WTC11 (cell line): ENCODE data around the gene SMC3. TPM values are rescaled to one million over a fixed set of nuclear protein-coding genes. Genes with fewer than 3 reads are reported as not detected.

Experiments used
- ATAC-seq: fragments of 200-7000 bp; cut with Tn5 transposase; 2 replicates; pipeline ENCODE4 v1.10.0; 2021; ENCODE audit warnings: mild to moderate bottlenecking, moderate library complexity
- CTCF ChIA-PET: fragments of 300-600 bp; sonication (Branson Sonifier 250); formaldehyde crosslinking; loops from one replicate; lab custom pipeline; 2021; ENCODE audit warnings: antibody characterized with exemption; lab: Charles Lee
- POLR2A ChIA-PET: fragments of 350-600 bp; sonication (Branson Sonifier 250); formaldehyde crosslinking; loops from one replicate; lab custom pipeline; 2021; ENCODE audit warnings: antibody characterized with exemption; lab: Charles Lee
- DNase-seq: peaks from one replicate; pipeline ENCODE4 v3.0.0; 2021; ENCODE audit warnings: low spot score
- H3K27ac Mint-ChIP-seq: 2 replicates; pipeline ENCODE4 v1.8.0; 2021; ENCODE audit warnings: mixed read lengths
- H3K27me3 Mint-ChIP-seq: 2 replicates; pipeline ENCODE4 v1.8.0; 2021; ENCODE audit warnings: low read depth, mild to moderate bottlenecking, moderate library complexity, mixed read lengths
- H3K36me3 Mint-ChIP-seq: 2 replicates; pipeline ENCODE4 v1.8.0; 2021; ENCODE audit warnings: mixed read lengths
- H3K4me1 Mint-ChIP-seq: 2 replicates; pipeline ENCODE4 v1.8.0; 2022; ENCODE audit warnings: mixed read lengths
- H3K4me3 Mint-ChIP-seq: 2 replicates; pipeline ENCODE4 v1.8.0; 2021; ENCODE audit warnings: mild to moderate bottlenecking, moderate library complexity, mixed read lengths
- H3K9me3 Mint-ChIP-seq: 2 replicates; pipeline ENCODE4 v1.8.0; 2021; ENCODE audit warnings: mixed read lengths
- CBFB ChIP-seq: sonication (generic); formaldehyde crosslinking; IDR thresholded peaks from 2 replicates; pipeline ENCODE4 v1.8.1; 2022; ENCODE audit warnings: mild to moderate bottlenecking, low read depth, missing genetic modification reagents
- ELF4 ChIP-seq: sonication (generic); formaldehyde crosslinking; IDR thresholded peaks from 2 replicates; pipeline ENCODE4 v1.8.1; 2022; ENCODE audit warnings: low read depth, mild to moderate bottlenecking, moderate library complexity, missing genetic modification reagents
- ETV6 ChIP-seq: sonication (generic); formaldehyde crosslinking; IDR thresholded peaks from 2 replicates; pipeline ENCODE4 v1.8.1; 2022; ENCODE audit warnings: mild to moderate bottlenecking, missing genetic modification reagents
- FOXJ3 ChIP-seq: sonication (generic); formaldehyde crosslinking; IDR thresholded peaks from 2 replicates; pipeline ENCODE4 v1.9.0; 2021; ENCODE audit warnings: missing genetic modification reagents, mild to moderate bottlenecking, borderline replicate concordance
- GABPB1 ChIP-seq: sonication (generic); formaldehyde crosslinking; IDR thresholded peaks from 2 replicates; pipeline ENCODE4 v1.8.1; 2023; ENCODE audit warnings: mild to moderate bottlenecking, missing genetic modification reagents
- GRHL2 ChIP-seq: fragments of 250-450 bp; sonication (Bioruptor Pico); IDR thresholded peaks from 2 replicates; pipeline ENCODE4 v1.8.0; 2022; ENCODE audit warnings: mild to moderate bottlenecking, moderate library complexity; ENCODE audit not compliant: insufficient replicate concordance, severe bottlenecking
- KAT7 ChIP-seq: sonication (generic); formaldehyde crosslinking; IDR thresholded peaks from 2 replicates; pipeline ENCODE4 v1.8.1; 2023; ENCODE audit warnings: missing genetic modification reagents, mild to moderate bottlenecking, borderline replicate concordance
- NR2C2 ChIP-seq: sonication (generic); formaldehyde crosslinking; IDR thresholded peaks from 2 replicates; pipeline ENCODE4 v1.8.0; 2022; ENCODE audit warnings: mild to moderate bottlenecking, missing genetic modification reagents
- TEAD1 ChIP-seq: sonication (generic); formaldehyde crosslinking; IDR thresholded peaks from 2 replicates; pipeline ENCODE4 v1.8.0; 2022; ENCODE audit warnings: mild to moderate bottlenecking, missing genetic modification reagents
- TEAD4 ChIP-seq: sonication (generic); formaldehyde crosslinking; IDR thresholded peaks from 2 replicates; pipeline ENCODE4 v1.8.0; 2022; ENCODE audit warnings: mild to moderate bottlenecking, missing genetic modification reagents
- ZNF121 ChIP-seq: sonication (generic); formaldehyde crosslinking; IDR thresholded peaks from 2 replicates; pipeline ENCODE4 v1.8.0; 2023; ENCODE audit warnings: missing genetic modification reagents
- ZNF396 ChIP-seq: fragments of 250-450 bp; sonication (Bioruptor Pico); IDR thresholded peaks from 2 replicates; pipeline ENCODE4 v1.8.0; 2021; ENCODE audit warnings: mild to moderate bottlenecking, moderate library complexity, borderline replicate concordance
- ZNF423 ChIP-seq: fragments of 250-450 bp; sonication (Bioruptor Pico); IDR thresholded peaks from 2 replicates; pipeline ENCODE4 v2.1.2; 2022; ENCODE audit warnings: mild to moderate bottlenecking, moderate library complexity
- total RNA-seq: library from RNA; stranded (reverse); gene quantifications from 3 replicates; pipeline ENCODE4 v1.2.3, GENCODE V29; 2021
- TF ChIP-seq, protein P1 (sequence below): sonication (generic); formaldehyde crosslinking; IDR thresholded peaks from 2 replicates; pipeline ENCODE4 v1.8.1; 2023; ENCODE audit warnings: mild to moderate bottlenecking, missing genetic modification reagents
- TF ChIP-seq, protein P2 (sequence below): sonication (generic); formaldehyde crosslinking; IDR thresholded peaks from 2 replicates; pipeline ENCODE4 v1.8.0; 2022; ENCODE audit warnings: mild to moderate bottlenecking, missing genetic modification reagents
- TF ChIP-seq, protein P3 (sequence below): sonication (generic); formaldehyde crosslinking; IDR thresholded peaks from 2 replicates; pipeline ENCODE4 v1.8.0; 2023; ENCODE audit warnings: missing genetic modification reagents
- TF ChIP-seq, protein P4 (sequence below): sonication (generic); formaldehyde crosslinking; IDR thresholded peaks from 2 replicates; pipeline ENCODE4 v1.8.0; 2022; ENCODE audit warnings: mild to moderate bottlenecking, missing genetic modification reagents
- TF ChIP-seq, protein P5 (sequence below): sonication (generic); formaldehyde crosslinking; IDR thresholded peaks from 2 replicates; pipeline ENCODE4 v1.8.0; 2022; ENCODE audit warnings: mild to moderate bottlenecking, missing genetic modification reagents
- TF ChIP-seq, protein P6 (sequence below): sonication (generic); formaldehyde crosslinking; IDR thresholded peaks from 2 replicates; pipeline ENCODE4 v1.8.0; 2022; ENCODE audit warnings: missing genetic modification reagents

The SMC3 gene
- total RNA-seq, 1 experiment from 2014 or later: 71.0 TPM

DNA sequence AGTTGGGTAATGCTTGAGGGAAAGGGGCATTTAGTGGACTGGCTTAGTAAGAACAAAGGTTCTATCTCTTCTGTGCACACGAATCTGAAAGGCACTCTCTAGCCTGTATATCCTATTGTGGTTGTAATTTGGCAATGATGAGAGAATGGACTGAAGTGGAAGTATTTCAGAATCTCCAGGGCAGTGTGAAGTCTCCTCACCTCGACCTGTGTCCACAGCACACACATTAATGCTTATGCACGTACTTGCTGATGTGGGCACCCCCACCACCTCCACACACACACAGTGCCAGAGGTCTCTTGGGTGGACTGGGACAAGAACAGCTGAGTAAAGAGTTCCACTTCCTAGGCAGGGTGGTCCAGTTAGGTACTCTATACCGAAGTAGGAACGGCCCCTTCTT lies 6.9 kb downstream of the SMC3 start (continued):
- TF ChIP-seq, protein P1, sequence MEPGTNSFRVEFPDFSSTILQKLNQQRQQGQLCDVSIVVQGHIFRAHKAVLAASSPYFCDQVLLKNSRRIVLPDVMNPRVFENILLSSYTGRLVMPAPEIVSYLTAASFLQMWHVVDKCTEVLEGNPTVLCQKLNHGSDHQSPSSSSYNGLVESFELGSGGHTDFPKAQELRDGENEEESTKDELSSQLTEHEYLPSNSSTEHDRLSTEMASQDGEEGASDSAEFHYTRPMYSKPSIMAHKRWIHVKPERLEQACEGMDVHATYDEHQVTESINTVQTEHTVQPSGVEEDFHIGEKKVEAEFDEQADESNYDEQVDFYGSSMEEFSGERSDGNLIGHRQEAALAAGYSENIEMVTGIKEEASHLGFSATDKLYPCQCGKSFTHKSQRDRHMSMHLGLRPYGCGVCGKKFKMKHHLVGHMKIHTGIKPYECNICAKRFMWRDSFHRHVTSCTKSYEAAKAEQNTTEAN (CRISPR knock-in tag): no peak
- no peak for TF ChIP-seq ETV6 (CRISPR knock-in tag)

DNA sequence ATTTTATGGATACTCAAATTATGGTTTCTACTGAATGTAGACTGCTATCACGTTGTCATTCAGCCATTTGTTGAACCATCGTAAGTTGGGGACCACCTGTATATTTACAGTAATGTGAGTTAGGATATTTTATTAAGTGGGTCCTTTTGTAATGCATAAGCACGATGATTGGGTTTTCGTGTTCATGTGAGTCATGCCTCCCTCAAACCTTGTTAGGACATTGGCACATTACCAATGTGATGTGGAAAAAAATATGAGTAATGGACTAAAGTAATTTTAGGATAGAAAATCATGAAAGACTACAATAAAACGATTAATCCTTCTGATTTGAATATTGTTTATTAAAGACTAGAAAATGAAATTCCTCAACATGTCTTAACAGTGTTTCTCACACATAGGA lies 8.7 kb downstream of the SMC3 start:
- ATAC-seq: no peak
- ChIA-PET CTCF (no interaction called here), POLR2A (no interaction called here)
- no peak overlapping the region for H3K4me3 Mint-ChIP-seq
- no peak overlapping the region; the same call in 1 of the 2 replicates for H3K27ac Mint-ChIP-seq
- H3K36me3 Mint-ChIP-seq: peaks cover 47% of the 10 kb centered on the region
- DNase-seq: no peak
- no peaks in the 10 kb centered on the region for H3K9me3 Mint-ChIP-seq
- TF ChIP-seq GABPB1 (CRISPR knock-in tag) (no peak), TEAD4 (CRISPR knock-in tag) (no peak), ZNF121 (CRISPR knock-in tag) (no peak)
- H3K27me3 Mint-ChIP-seq: no peaks in the 10 kb centered on the region
- H3K4me1 Mint-ChIP-seq: peaks cover 5% of the 10 kb centered on the region

DNA sequence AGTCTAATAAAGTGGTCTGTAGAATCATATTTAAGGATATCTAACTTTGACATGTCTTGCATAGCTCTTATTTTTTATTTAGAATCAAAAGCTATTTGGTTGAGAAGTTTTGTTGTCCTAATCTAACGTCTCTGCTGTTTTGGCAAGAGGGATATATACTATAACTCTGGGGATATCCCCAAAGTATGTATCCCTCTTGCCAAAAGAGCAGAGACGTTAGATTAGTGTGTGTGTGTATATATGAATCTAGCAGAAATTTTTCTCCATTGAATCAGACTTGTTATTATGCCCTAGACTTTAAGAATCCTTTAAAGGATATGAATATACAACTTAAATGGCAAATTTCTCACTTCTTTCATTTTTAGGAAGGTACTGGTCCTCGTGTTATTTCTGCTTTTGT lies 9.6 kb downstream of the SMC3 start:
- Mint-ChIP-seq H3K4me1 (peaks cover 4% of the 10 kb centered on the region), H3K36me3 (peaks cover 54% of the 10 kb centered on the region), H3K27ac (no peak overlapping the region), H3K27me3 (no peaks in the 10 kb centered on the region), H3K4me3 (no peak overlapping the region), H3K9me3 (no peaks in the 10 kb centered on the region)
- ATAC-seq: no peak
- TF ChIP-seq ZNF423 (CRISPR knock-in tag) (no peak), GRHL2 (CRISPR knock-in tag) (no peak), CBFB (CRISPR knock-in tag) (no peak), ELF4 (CRISPR knock-in tag) (no peak), ZNF396 (CRISPR knock-in tag) (no peak), FOXJ3 (CRISPR knock-in tag) (no peak), KAT7 (CRISPR knock-in tag) (no peak), ZNF121 (CRISPR knock-in tag) (no peak), NR2C2 (no peak), TEAD1 (CRISPR knock-in tag) (no peak)
- TF ChIP-seq, protein P2, sequence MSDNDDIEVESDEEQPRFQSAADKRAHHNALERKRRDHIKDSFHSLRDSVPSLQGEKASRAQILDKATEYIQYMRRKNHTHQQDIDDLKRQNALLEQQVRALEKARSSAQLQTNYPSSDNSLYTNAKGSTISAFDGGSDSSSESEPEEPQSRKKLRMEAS: no peak
- TF ChIP-seq, protein P3, sequence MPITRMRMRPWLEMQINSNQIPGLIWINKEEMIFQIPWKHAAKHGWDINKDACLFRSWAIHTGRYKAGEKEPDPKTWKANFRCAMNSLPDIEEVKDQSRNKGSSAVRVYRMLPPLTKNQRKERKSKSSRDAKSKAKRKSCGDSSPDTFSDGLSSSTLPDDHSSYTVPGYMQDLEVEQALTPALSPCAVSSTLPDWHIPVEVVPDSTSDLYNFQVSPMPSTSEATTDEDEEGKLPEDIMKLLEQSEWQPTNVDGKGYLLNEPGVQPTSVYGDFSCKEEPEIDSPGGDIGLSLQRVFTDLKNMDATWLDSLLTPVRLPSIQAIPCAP: no peak
- TF ChIP-seq, protein P4, sequence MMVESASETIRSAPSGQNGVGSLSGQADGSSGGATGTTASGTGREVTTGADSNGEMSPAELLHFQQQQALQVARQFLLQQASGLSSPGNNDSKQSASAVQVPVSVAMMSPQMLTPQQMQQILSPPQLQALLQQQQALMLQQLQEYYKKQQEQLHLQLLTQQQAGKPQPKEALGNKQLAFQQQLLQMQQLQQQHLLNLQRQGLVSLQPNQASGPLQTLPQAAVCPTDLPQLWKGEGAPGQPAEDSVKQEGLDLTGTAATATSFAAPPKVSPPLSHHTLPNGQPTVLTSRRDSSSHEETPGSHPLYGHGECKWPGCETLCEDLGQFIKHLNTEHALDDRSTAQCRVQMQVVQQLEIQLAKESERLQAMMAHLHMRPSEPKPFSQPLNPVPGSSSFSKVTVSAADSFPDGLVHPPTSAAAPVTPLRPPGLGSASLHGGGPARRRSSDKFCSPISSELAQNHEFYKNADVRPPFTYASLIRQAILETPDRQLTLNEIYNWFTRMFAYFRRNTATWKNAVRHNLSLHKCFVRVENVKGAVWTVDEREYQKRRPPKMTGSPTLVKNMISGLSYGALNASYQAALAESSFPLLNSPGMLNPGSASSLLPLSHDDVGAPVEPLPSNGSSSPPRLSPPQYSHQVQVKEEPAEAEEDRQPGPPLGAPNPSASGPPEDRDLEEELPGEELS (CRISPR knock-in tag): no peak
- TF ChIP-seq, protein P5, sequence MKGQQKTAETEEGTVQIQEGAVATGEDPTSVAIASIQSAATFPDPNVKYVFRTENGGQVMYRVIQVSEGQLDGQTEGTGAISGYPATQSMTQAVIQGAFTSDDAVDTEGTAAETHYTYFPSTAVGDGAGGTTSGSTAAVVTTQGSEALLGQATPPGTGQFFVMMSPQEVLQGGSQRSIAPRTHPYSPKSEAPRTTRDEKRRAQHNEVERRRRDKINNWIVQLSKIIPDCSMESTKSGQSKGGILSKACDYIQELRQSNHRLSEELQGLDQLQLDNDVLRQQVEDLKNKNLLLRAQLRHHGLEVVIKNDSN (CRISPR knock-in tag): no peak
- TF ChIP-seq, protein P6, sequence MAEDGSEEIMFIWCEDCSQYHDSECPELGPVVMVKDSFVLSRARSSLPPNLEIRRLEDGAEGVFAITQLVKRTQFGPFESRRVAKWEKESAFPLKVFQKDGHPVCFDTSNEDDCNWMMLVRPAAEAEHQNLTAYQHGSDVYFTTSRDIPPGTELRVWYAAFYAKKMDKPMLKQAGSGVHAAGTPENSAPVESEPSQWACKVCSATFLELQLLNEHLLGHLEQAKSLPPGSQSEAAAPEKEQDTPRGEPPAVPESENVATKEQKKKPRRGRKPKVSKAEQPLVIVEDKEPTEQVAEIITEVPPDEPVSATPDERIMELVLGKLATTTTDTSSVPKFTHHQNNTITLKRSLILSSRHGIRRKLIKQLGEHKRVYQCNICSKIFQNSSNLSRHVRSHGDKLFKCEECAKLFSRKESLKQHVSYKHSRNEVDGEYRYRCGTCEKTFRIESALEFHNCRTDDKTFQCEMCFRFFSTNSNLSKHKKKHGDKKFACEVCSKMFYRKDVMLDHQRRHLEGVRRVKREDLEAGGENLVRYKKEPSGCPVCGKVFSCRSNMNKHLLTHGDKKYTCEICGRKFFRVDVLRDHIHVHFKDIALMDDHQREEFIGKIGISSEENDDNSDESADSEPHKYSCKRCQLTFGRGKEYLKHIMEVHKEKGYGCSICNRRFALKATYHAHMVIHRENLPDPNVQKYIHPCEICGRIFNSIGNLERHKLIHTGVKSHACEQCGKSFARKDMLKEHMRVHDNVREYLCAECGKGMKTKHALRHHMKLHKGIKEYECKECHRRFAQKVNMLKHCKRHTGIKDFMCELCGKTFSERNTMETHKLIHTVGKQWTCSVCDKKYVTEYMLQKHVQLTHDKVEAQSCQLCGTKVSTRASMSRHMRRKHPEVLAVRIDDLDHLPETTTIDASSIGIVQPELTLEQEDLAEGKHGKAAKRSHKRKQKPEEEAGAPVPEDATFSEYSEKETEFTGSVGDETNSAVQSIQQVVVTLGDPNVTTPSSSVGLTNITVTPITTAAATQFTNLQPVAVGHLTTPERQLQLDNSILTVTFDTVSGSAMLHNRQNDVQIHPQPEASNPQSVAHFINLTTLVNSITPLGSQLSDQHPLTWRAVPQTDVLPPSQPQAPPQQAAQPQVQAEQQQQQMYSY (CRISPR knock-in tag): no peak
- ChIA-PET CTCF (no interaction called here), POLR2A (no interaction called here)
- DNase-seq: no peak
